IMR-90 (cell line): ENCODE measurements around the gene H2BK1. TPM values are rescaled to one million over a fixed set of nuclear protein-coding genes. Genes with fewer than 3 reads are reported as not detected.

Source experiments
- ATAC-seq: fragments of 200-7000 bp; cut with Tn5 transposase; 2 replicates; pipeline ENCODE4 v1.9.1; 2020; ENCODE audit warnings: low read depth, mild to moderate bottlenecking, moderate library complexity
- BruUV-seq: library from RNA; stranded (reverse); fragments of 400-500 nt; replicated peaks from 2 replicates; lab custom pipeline; 2021; lab: Mats Ljungman, UMichigan
- CTCF ChIA-PET: fragments of 300-600 bp; formaldehyde crosslinking; extraction: SDS; loops from one replicate; lab custom pipeline; 2021; ENCODE audit warnings: antibody characterized with exemption; lab: Yijun Ruan, JAX
- POLR2A ChIA-PET: fragments of 300-600 bp; sonication (Branson Sonifier 250); formaldehyde crosslinking; loops from one replicate; lab custom pipeline; 2022; ENCODE audit warnings: antibody characterized with exemption; ENCODE audit not compliant: unreplicated experiment; lab: Charles Lee
- DNase-seq: peaks from one replicate; pipeline ENCODE4 v3.0.0; 2013
- H2AFZ ChIP-seq: replicated peaks from 2 replicates; pipeline ENCODE3; 2013; ENCODE audit warnings: low read length, mild to moderate bottlenecking; ENCODE audit not compliant: poor library complexity
- H2AK5ac ChIP-seq: 2 replicates; pipeline ENCODE4 v1.6.1; 2013; ENCODE audit warnings: low read depth, low read length, inconsistent platforms
- H2AK9ac ChIP-seq: replicated peaks from 2 replicates; pipeline ENCODE3; 2013; ENCODE audit warnings: mild to moderate bottlenecking, low read depth, low read length, moderate library complexity; ENCODE audit not compliant: poor library complexity
- H2BK120ac ChIP-seq: 2 replicates; pipeline ENCODE4 v1.6.1; 2013; ENCODE audit warnings: low read depth, low read length, inconsistent platforms
- H2BK15ac ChIP-seq: 3 replicates; pipeline ENCODE4 v1.6.1; 2013; ENCODE audit warnings: low read depth, low read length, inconsistent platforms
- H2BK20ac ChIP-seq: 2 replicates; pipeline ENCODE4 v1.6.1; 2013; ENCODE audit warnings: low read depth, mild to moderate bottlenecking, inconsistent platforms, low read length, moderate library complexity
- H2BK5ac ChIP-seq: 2 replicates; pipeline ENCODE4 v1.6.1; 2013; ENCODE audit warnings: mild to moderate bottlenecking, low read depth, low read length, inconsistent platforms; ENCODE audit not compliant: poor library complexity, severe bottlenecking
- H3K14ac ChIP-seq: replicated peaks from 2 replicates; pipeline ENCODE4 v1.6.1; 2013; ENCODE audit warnings: low read depth, low read length, inconsistent platforms
- H3K18ac ChIP-seq: 2 replicates; pipeline ENCODE4 v1.6.1; 2013; ENCODE audit warnings: low read depth, low read length, control low read depth
- H3K23ac ChIP-seq: 2 replicates; pipeline ENCODE4 v1.6.1; 2013; ENCODE audit warnings: low read depth, low read length, inconsistent platforms
- H3K27ac ChIP-seq: 2 replicates; pipeline ENCODE4 v1.5.1; 2013; ENCODE audit warnings: mild to moderate bottlenecking, control low read depth, low read length; ENCODE audit not compliant: insufficient read depth
- H3K27me3 ChIP-seq: 2 replicates; pipeline ENCODE4 v1.6.1; 2013; ENCODE audit warnings: low read length; ENCODE audit not compliant: control insufficient read depth, insufficient read depth
- H3K36me3 ChIP-seq: 2 replicates; pipeline ENCODE4 v1.6.1; 2013; ENCODE audit warnings: low read length, mixed read lengths; ENCODE audit not compliant: control insufficient read depth, insufficient read depth
- H3K4ac ChIP-seq: 2 replicates; pipeline ENCODE4 v1.6.1; 2013; ENCODE audit warnings: low read depth, low read length, inconsistent platforms
- H3K4me1 ChIP-seq: 2 replicates; pipeline ENCODE4 v1.6.1; 2013; ENCODE audit warnings: low read length, mixed read lengths; ENCODE audit not compliant: control insufficient read depth, insufficient read depth
- H3K4me2 ChIP-seq: 2 replicates; pipeline ENCODE4 v1.6.1; 2013; ENCODE audit warnings: low read depth, mild to moderate bottlenecking, control low read depth, low read length, moderate library complexity
- H3K4me3 ChIP-seq: 2 replicates; pipeline ENCODE4 v1.5.1; 2013; ENCODE audit warnings: low read depth, mild to moderate bottlenecking, control low read depth, low read length, moderate library complexity; ENCODE audit not compliant: insufficient read depth
- H3K56ac ChIP-seq: 2 replicates; pipeline ENCODE4 v1.6.1; 2013; ENCODE audit warnings: low read length, inconsistent platforms; ENCODE audit not compliant: insufficient read depth; ENCODE audit errors: extremely low read depth
- H3K79me1 ChIP-seq, 2 experiments: 2 replicates each; pipeline ENCODE4 v1.6.1; 2013; ENCODE audit warnings: low read length in 2 of 2, inconsistent platforms in 1 of 2, low read depth in 1 of 2
- H3K9ac ChIP-seq: 2 replicates; pipeline ENCODE4 v1.6.1; 2013; ENCODE audit warnings: low read depth, low read length, control low read depth
- H3K9me1 ChIP-seq: 2 replicates; pipeline ENCODE4 v1.6.1; 2013; ENCODE audit warnings: low read length, inconsistent platforms; ENCODE audit not compliant: insufficient read depth
- H3K9me3 ChIP-seq: 2 replicates; pipeline ENCODE4 v1.6.1; 2013; ENCODE audit warnings: low read length; ENCODE audit not compliant: control insufficient read depth, insufficient read depth
- H4K20me1 ChIP-seq: 2 replicates; pipeline ENCODE4 v1.6.1; 2013; ENCODE audit warnings: low read length, inconsistent platforms; ENCODE audit not compliant: insufficient read depth
- H4K5ac ChIP-seq: 2 replicates; pipeline ENCODE4 v1.6.1; 2013; ENCODE audit warnings: mild to moderate bottlenecking, low read depth, low read length, control low read depth
- H4K8ac ChIP-seq, 2 experiments: 2 replicates each; pipeline ENCODE4 v1.6.1; 2013; ENCODE audit warnings: low read depth in 2 of 2, low read length in 2 of 2, control low read depth in 1 of 2, inconsistent platforms in 1 of 2
- H4K91ac ChIP-seq: 2 replicates; pipeline ENCODE4 v1.6.1; 2013; ENCODE audit warnings: low read depth, low read length, inconsistent platforms; ENCODE audit not compliant: insufficient read depth
- CHD1 ChIP-seq: IDR thresholded peaks from 2 replicates; pipeline ENCODE4 v1.6.1; 2012; ENCODE audit warnings: low read depth, low read length, improper control_type of control experiment
- ELK1 ChIP-seq: fragments of 150-350 bp; IDR thresholded peaks from 2 replicates; pipeline ENCODE4 v1.6.1; 2016; ENCODE audit warnings: low read depth, mild to moderate bottlenecking, low read length, moderate library complexity, borderline replicate concordance
- FOS ChIP-seq: fragments of 150-350 bp; IDR thresholded peaks from 2 replicates; pipeline ENCODE4 v1.6.1; 2016; ENCODE audit warnings: low read depth, low read length
- MAZ ChIP-seq: IDR thresholded peaks from 2 replicates; pipeline ENCODE4 v1.6.1; 2012; ENCODE audit warnings: low read depth, mild to moderate bottlenecking, low read length, improper control_type of control experiment, moderate library complexity, borderline replicate concordance
- NFE2L2 ChIP-seq: fragments of 150-350 bp; IDR thresholded peaks from 2 replicates; pipeline ENCODE4 v1.6.1; 2016; ENCODE audit warnings: low read depth, mild to moderate bottlenecking, low read length
- POLR2A ChIP-seq: IDR thresholded peaks from 2 replicates; pipeline ENCODE4 v1.6.1; 2012; ENCODE audit warnings: mild to moderate bottlenecking, low read depth, low read length
- RCOR1 ChIP-seq: IDR thresholded peaks from 2 replicates; pipeline ENCODE4 v1.6.1; 2012; ENCODE audit warnings: mild to moderate bottlenecking, low read length, improper control_type of control experiment; ENCODE audit not compliant: insufficient replicate concordance
- USF2 ChIP-seq: fragments of 150-350 bp; IDR thresholded peaks from 2 replicates; pipeline ENCODE4 v1.6.1; 2017; ENCODE audit warnings: mild to moderate bottlenecking, antibody characterized with exemption, low read length, low read depth
- WGBS, 2 experiments: methylation state at CpG; one replicate each; pipeline versions ENCODE4 v1.1.5 to v1.1.7; 2013; ENCODE audit warnings: missing lambda C conversion rate in 2 of 2; ENCODE audit not compliant: insufficient read length in 1 of 2; ENCODE audit errors: extremely low coverage in 2 of 2; 5-methylcytosine and 5-hydroxymethylcytosine counted together
- dilution Hi-C: fragments of 300-500 bp; cut with HindIII; formaldehyde crosslinking; loops from one replicate; pipeline ENCODE4 v1.14.3; 2018; ENCODE audit warnings: low sequenced_read_pairs; ENCODE audit not compliant: unreplicated experiment
- in situ Hi-C: fragments of 300-500 bp; cut with MboI; formaldehyde crosslinking; loops from 3 replicates; pipeline ENCODE4 v1.14.3; 2019; ENCODE audit warnings: low sequenced_read_pairs, inconsistent platforms, mixed read lengths
- intact Hi-C: fragments of 100-400 bp; cut with micrococcal nuclease; formaldehyde crosslinking; loops from 2 replicates; pipeline ENCODE4 v1.10.0; 2022
- polyA plus RNA-seq, 3 experiments: library from polyadenylated mRNA; depleted of rRNA; stranded (reverse); fragments of >200 nt; gene quantifications; 2 replicates each; pipeline ENCODE4 v1.2.3, GENCODE V29; 2012; ENCODE audit warnings: low replicate concordance in 1 of 3
- total RNA-seq: library from RNA; depleted of rRNA; stranded (reverse); fragments of >200 nt; gene quantifications from 2 replicates; pipeline ENCODE4 v1.2.3, GENCODE V29; 2012

H2BK1 gene
- total and polyA plus RNA-seq, 2 of the 4 experiments (the other 2 are of a cell fraction): not detected

GRCh38 chr7:151236406-151236805 lies 26.1 kb upstream of the H2BK1 start:
- Histone ChIP-seq H4K91ac (no peak overlapping the region), H3K27me3 (no peaks in the 10 kb centered on the region), H3K4me3 (no peak overlapping the region), H3K14ac (no peak overlapping the region), H3K18ac (no peak overlapping the region), H3K9me1 (0 out of 2 replicates have a peak, but pooled peaks cover 4% of the 10 kb centered on the region), H3K36me3 (peaks cover 64% of the 10 kb centered on the region), H4K5ac (no peak overlapping the region), H4K20me1 (peaks cover 75% of the 10 kb centered on the region), H2BK120ac (no peak overlapping the region), H2BK15ac (no peak overlapping the region), H3K56ac (no peak overlapping the region), H3K4ac (no peak overlapping the region), H2AFZ (no peak overlapping the region), H4K8ac (no peak overlapping the region), H3K4me1 (peaks cover 11% of the 10 kb centered on the region), H3K23ac (no peak overlapping the region), H3K9ac (no peak overlapping the region), H3K79me1 (peaks cover 0 to 84% of the 10 kb centered on the region in 2 experiments; a peak in 3 of 4 replicates), H2AK9ac (no peak overlapping the region), H2BK5ac (no peak overlapping the region), H3K9me3 (no peaks in the 10 kb centered on the region), H2AK5ac (no peak overlapping the region), H3K4me2 (no peak overlapping the region), H3K27ac (no peak overlapping the region), H2BK20ac (no peak overlapping the region)
- intact Hi-C loops: no loop called here
- CTCF ChIA-PET: interaction anchor here (1.4 kb wide), 1 partner anchor 10 kb away, joined by 4 read pairs; the partner anchor contains the start of gene ABCF2
- WGBS, 2 experiments: 80% methylated on average over 6 of the region's 13 CpGs; no CpG with 5 or more reads in 1 of the 2 experiments
- no peak for TF ChIP-seq ELK1
- TF ChIP-seq CHD1: no peak
- no peak for TF ChIP-seq RCOR1
- no peak for TF ChIP-seq MAZ
- TF ChIP-seq NFE2L2: no peak
- TF ChIP-seq FOS: no peak
- no peak for TF ChIP-seq POLR2A
- no peak for TF ChIP-seq USF2
- dilution Hi-C loops: no loop called here
- POLR2A ChIA-PET: no interaction called here
- no peak for ATAC-seq
- DNase-seq: no peak
- in situ Hi-C loops: no loop called here
- BruUV-seq: no TSS peak
